Measurements from ENCODE around the gene STKLD1. TPM values are rescaled to one million over a fixed set of nuclear protein-coding genes. Genes with fewer than 3 reads are reported as not detected.

STKLD1 gene
- total RNA-seq, 3 donors from 2014 or later, result 0.41 to 1.4 (median 1.3) TPM

GRCh38 chr9:133335924-133336811 lies 40.0 kb upstream of the STKLD1 start, which contains the start of gene SURF6:
TSS of gene SURF6 (minus strand) at chr9:133336188. CDS start at chr9:133336132, 56 bp downstream.
- DNase-seq, result peak; percentile 94 to 96 (median 95)
- TF ChIP-seq CTCF (IDR thresholded peaks at IDR 0.05), result no peak
- peak; percentile 94 for ATAC-seq
- H3K4me1 ChIP-seq (ENCODE audit: low read depth), result peaks cover 27% of the 10 kb centered on the region
- H3K4me3 ChIP-seq, result peak within 1 kb of the TSS; percentile 77
- intact Hi-C loops (cut with DNase I, micrococcal nuclease), result no loop called here
- peaks cover 15% of the 10 kb centered on the region for H3K36me3 ChIP-seq (ENCODE audit: low read depth)
- no peaks in the 10 kb centered on the region for H3K9me3 ChIP-seq

- Histone ChIP-seq H3K4me3 (no peak overlapping the region), H3K36me3 (ENCODE audit: low read depth) (no peaks in the 10 kb centered on the region), H3K4me1 (ENCODE audit: low read depth) (peaks cover 10% of the 10 kb centered on the region), H3K9me3 (no peaks in the 10 kb centered on the region)
- DNase-seq (peak in 2 of 3 donors; percentile 5 to 10), ATAC-seq (no peak)
- intact Hi-C loops (cut with DNase I, micrococcal nuclease), result no loop called here
- no peak for TF ChIP-seq CTCF (IDR thresholded peaks at IDR 0.05)
Observed at GRCh38 chr9:133339641-133340040, 36.5 kb upstream of the STKLD1 start.

GRCh38 chr9:133340256-133340655 lies 35.9 kb upstream of the STKLD1 start:
- TF ChIP-seq CTCF (IDR thresholded peaks at IDR 0.05), result no peak
- intact Hi-C loops (cut with DNase I, micrococcal nuclease), result no loop called here
- Histone ChIP-seq H3K36me3 (ENCODE audit: low read depth) (no peaks in the 10 kb centered on the region), H3K4me3 (no peak overlapping the region), H3K4me1 (ENCODE audit: low read depth) (peaks cover 4% of the 10 kb centered on the region), H3K9me3 (no peaks in the 10 kb centered on the region)
- DNase-seq, result peak in 1 of 3 donors; percentile 55
- ATAC-seq, result no peak

GRCh38 chr9:133340916-133341315 lies 35.2 kb upstream of the STKLD1 start:
- Histone ChIP-seq H3K36me3 (ENCODE audit: low read depth) (no peaks in the 10 kb centered on the region), H3K9me3 (no peaks in the 10 kb centered on the region), H3K4me1 (ENCODE audit: low read depth) (peaks cover 4% of the 10 kb centered on the region), H3K4me3 (no peak overlapping the region)
- intact Hi-C loops (cut with DNase I, micrococcal nuclease), result no loop called here
- TF ChIP-seq CTCF (IDR thresholded peaks at IDR 0.05), result no peak
- DNase-seq (no peak), ATAC-seq (no peak)

- no peak overlapping the region for H3K4me3 ChIP-seq
- intact Hi-C loops (cut with DNase I, micrococcal nuclease), result no loop called here
- H3K9me3 ChIP-seq, result no peaks in the 10 kb centered on the region
- TF ChIP-seq CTCF (IDR thresholded peaks at IDR 0.05), result no peak
- H3K4me1 ChIP-seq (ENCODE audit: low read depth), result peaks cover 6% of the 10 kb centered on the region
- H3K36me3 ChIP-seq (ENCODE audit: low read depth), result no peaks in the 10 kb centered on the region
- ATAC-seq (peak; percentile 62), DNase-seq (peak in 1 of 3 donors; percentile 37)
Observed at GRCh38 chr9:133341369-133342068, 34.6 kb upstream of the STKLD1 start.

All from mucosa of descending colon (tissue), 3 donors.